ENCODE measurements around the gene PMEL. TPM values are rescaled to one million over a fixed set of nuclear protein-coding genes. Genes with fewer than 3 reads are reported as not detected.
A peak's percentile ranks its signal among the peaks of the same experiment; 100 is the strongest.

Gene PMEL
- total and polyA plus RNA-seq, 2 donors from 2014 or later: 1.7 to 3.5 TPM

DNA sequence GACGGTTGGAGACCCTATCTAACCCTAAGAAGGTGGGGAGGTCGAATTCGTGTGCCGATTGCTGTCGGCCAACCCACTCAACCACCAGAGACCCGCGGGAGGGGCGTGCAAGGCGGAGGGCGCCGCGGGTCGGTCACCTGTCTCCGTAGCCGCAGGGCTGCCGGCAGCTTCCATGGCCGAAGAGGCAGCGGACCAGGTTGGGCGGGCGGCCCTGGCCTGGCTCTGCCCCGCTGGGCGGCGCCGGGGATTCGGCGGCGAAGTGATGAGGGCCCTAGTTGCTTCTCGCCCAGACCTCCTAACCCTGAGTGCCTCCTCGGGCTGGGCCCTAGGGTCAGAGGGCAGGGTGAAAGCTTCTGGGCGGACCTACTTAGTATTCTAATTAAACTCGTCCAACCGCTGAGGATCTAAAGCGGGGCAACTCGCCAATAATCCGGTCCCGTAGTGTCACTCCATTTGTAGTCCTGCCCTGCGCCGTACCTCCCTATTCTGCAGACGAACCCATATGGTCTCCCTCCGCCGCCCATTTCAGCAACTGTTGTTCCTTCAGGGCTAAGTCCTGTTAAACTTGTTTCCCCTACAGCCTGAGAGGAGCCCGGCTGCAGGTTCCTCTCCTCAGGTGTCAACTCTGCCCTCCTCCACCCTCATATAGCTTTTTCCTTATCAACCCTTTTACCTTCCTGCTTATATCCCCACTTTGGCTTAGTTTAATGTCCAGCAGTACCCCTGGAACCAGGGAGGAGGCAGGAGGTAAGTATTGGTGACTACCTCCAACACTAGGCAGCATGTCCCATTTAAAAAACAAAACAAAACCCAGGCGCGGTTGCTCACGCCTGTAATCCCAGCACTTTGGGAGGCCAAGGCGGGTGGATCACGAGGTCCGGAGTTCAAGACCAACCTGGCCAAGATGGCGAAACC lies 38.0 kb downstream of the PMEL start, which contains the start of gene PYM1:
Gene PYM1 (minus strand): TSS at position 307 of the 915 bp plus-strand sequence. CDS start 133 bp downstream, at position 174.
- peaks cover 0 to 17% (median 3%) of the 10 kb centered on the region in 3 donors for H3K4me1 ChIP-seq (ENCODE audit: control insufficient read depth in 2 of 3, insufficient read depth in 2 of 3, low read depth in 1 of 3, low read length in 3 of 3)
- H3K9me3 ChIP-seq (ENCODE audit: control insufficient read depth in 2 of 3, insufficient read depth in 1 of 3, low read length in 3 of 3): no peaks in the 10 kb centered on the region
- H3K27me3 ChIP-seq (ENCODE audit: control insufficient read depth, insufficient read depth, low read length): no peaks in the 10 kb centered on the region
- H3K36me3 ChIP-seq (ENCODE audit: control insufficient read depth in 2 of 3, insufficient read depth in 3 of 3, low read length in 3 of 3): peaks cover 0 to 2% (median 0%) of the 10 kb centered on the region in 3 donors
- TF ChIP-seq, protein P1, sequence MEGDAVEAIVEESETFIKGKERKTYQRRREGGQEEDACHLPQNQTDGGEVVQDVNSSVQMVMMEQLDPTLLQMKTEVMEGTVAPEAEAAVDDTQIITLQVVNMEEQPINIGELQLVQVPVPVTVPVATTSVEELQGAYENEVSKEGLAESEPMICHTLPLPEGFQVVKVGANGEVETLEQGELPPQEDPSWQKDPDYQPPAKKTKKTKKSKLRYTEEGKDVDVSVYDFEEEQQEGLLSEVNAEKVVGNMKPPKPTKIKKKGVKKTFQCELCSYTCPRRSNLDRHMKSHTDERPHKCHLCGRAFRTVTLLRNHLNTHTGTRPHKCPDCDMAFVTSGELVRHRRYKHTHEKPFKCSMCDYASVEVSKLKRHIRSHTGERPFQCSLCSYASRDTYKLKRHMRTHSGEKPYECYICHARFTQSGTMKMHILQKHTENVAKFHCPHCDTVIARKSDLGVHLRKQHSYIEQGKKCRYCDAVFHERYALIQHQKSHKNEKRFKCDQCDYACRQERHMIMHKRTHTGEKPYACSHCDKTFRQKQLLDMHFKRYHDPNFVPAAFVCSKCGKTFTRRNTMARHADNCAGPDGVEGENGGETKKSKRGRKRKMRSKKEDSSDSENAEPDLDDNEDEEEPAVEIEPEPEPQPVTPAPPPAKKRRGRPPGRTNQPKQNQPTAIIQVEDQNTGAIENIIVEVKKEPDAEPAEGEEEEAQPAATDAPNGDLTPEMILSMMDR (IDR thresholded peaks at IDR 0.05; ENCODE audit: borderline replicate concordance, extremely low read depth, insufficient read depth): peak; percentile 2
- FAIRE-seq (no peak), DNase-seq (peak; percentile 62 to 92 (median 84))
- H3K9ac ChIP-seq (ENCODE audit: low read length in 3 of 3): peak within 1 kb of the TSS; percentile 83 to 100 (median 91)
- H3K27ac ChIP-seq (ENCODE audit: low read depth in 2 of 2, low read length in 2 of 2): peak within 1 kb of the TSS; percentile 94 to 98
- H3K4me3 ChIP-seq (ENCODE audit: low read length in 3 of 3): peak within 1 kb of the TSS; percentile 88 to 99 (median 89)
- intact Hi-C loops (cut with DNase I): no loop called here

DNA sequence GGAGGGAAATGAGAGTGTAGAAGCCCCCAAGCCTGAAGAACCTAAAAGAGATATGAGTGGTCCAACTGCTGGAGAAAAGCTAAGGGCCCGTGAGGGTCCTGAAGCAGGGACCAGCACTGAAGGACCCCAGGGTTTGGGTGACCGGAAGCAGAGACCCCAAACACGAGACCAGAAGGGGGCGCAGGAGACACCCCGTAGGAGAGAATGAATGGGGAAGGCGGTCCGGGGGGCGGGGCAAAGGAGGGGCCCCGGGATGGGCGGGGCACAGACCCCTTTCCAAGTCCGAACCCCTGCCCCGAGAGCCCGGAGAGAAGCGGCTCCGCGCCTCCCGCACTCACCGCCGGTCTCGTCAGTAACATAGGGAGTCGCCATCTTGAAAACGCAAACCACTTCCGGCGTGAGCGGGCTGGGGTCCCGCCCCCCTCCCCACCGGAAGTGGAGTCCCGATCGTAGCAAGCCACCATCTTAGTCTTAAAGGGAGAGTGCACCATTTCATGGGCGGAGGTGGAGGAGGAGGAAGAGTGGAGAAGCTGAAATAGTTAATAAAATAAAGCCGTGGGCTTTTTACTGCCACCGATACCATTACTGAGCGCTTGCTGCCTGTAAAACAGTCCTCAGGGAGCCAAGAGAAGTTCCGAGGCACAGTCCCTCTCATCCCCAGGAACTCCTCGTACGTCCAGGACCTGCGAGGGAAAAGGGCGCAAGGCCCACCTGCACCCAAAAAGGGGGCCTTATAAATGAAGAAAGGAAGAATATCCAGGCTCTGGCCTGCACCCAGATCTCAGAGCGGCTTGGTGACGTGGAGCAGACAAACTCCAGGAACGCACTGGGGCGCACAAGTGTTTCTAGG lies 38.9 kb downstream of the PMEL start:
- TF ChIP-seq, protein P1 (IDR thresholded peaks at IDR 0.05; ENCODE audit: borderline replicate concordance, extremely low read depth, insufficient read depth): peak; percentile 55
- Histone ChIP-seq H3K9ac (ENCODE audit: low read length in 3 of 3) (peak overlapping the region; percentile 83 to 100 (median 91)), H3K27ac (ENCODE audit: low read depth in 2 of 2, low read length in 2 of 2) (peak overlapping the region; percentile 94 to 98), H3K27me3 (ENCODE audit: control insufficient read depth, insufficient read depth, low read length) (no peaks in the 10 kb centered on the region), H3K9me3 (ENCODE audit: control insufficient read depth in 2 of 3, insufficient read depth in 1 of 3, low read length in 3 of 3) (no peaks in the 10 kb centered on the region), H3K4me1 (ENCODE audit: control insufficient read depth in 2 of 3, insufficient read depth in 2 of 3, low read depth in 1 of 3, low read length in 3 of 3) (peaks cover 0 to 14% (median 3%) of the 10 kb centered on the region in 3 donors), H3K4me3 (ENCODE audit: low read length in 3 of 3) (peak overlapping the region; percentile 88 to 99 (median 89)), H3K36me3 (ENCODE audit: control insufficient read depth in 2 of 3, insufficient read depth in 3 of 3, low read length in 3 of 3) (peaks cover 0 to 3% (median 2%) of the 10 kb centered on the region in 3 donors)
- peak; percentile 94 to 98 (median 97) for DNase-seq
- FAIRE-seq: no peak
- intact Hi-C loops (cut with DNase I): no loop called here

DNA sequence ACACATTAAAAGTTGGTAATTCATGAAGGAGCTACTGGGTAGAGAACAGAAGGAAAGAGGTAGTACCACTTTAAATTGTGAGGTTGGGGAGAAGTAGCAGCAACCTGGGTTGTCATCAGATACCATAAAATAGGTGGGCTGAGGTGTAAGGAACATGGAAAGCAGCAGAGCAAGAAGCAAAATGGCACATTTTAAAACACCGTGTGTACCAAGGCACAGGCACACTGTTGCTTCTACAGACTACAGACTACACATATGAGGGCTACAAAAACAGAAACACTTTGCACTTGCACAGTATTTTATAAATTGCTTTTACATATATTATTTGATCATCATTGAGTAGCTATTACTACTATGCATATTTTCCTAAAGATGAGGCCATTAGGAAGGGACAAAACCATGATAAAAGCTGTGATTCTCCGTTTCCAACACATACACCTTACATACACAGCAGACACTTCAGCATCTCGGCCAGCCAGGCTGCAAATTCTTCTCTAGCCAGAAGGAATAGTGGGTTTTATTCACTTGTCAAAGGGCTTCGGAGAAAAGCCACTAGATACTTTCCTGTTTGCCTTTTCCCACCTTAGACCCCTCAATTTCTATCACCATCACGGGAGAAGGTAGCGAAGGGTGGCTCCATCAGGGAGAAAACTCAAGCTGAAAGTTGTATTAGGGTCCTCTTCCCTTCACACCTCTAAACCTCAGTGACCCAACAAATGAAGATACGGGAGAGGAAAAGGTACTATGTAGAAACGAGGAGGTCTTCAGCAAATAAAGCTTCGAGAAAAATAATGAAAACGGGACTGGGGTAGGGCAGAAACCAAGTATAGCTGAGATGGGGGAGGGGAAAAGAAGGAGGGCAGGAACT lies 39.7 kb downstream of the PMEL start:
- H3K9me3 ChIP-seq (ENCODE audit: control insufficient read depth in 2 of 3, insufficient read depth in 1 of 3, low read length in 3 of 3): no peaks in the 10 kb centered on the region
- DNase-seq: peak in 1 of 5 donors; percentile 3
- TF ChIP-seq, protein P1 (IDR thresholded peaks at IDR 0.05; ENCODE audit: borderline replicate concordance, extremely low read depth, insufficient read depth): no peak
- H3K9ac ChIP-seq (ENCODE audit: low read length in 3 of 3): peak overlapping the region; percentile 2 to 91 (median 83)
- peak overlapping the region; percentile 94 to 98 for H3K27ac ChIP-seq (ENCODE audit: low read depth in 2 of 2, low read length in 2 of 2)
- H3K4me3 ChIP-seq (ENCODE audit: low read length in 3 of 3): peak overlapping the region; percentile 88 to 99 (median 89)
- no peaks in the 10 kb centered on the region for H3K27me3 ChIP-seq (ENCODE audit: control insufficient read depth, insufficient read depth, low read length)
- H3K4me1 ChIP-seq (ENCODE audit: control insufficient read depth in 2 of 3, insufficient read depth in 2 of 3, low read depth in 1 of 3, low read length in 3 of 3): peaks cover 0 to 11% (median 3%) of the 10 kb centered on the region in 3 donors
- no peak for FAIRE-seq
- intact Hi-C loops (cut with DNase I): no loop called here
- peaks cover 0 to 3% (median 2%) of the 10 kb centered on the region in 3 donors for H3K36me3 ChIP-seq (ENCODE audit: control insufficient read depth in 2 of 3, insufficient read depth in 3 of 3, low read length in 3 of 3)
